Natural killer cell (primary cell): Measurements from ENCODE around the gene ZFP30. TPM values are rescaled to one million over a fixed set of nuclear protein-coding genes. Genes with fewer than 3 reads are reported as not detected.
A peak's percentile ranks its signal among the peaks of the same experiment; 100 is the strongest.

Source experiments
- ATAC-seq, 3 donors: fragments of 150-1000 bp in 2 of 3; fragments of 200-7000 bp in 1 of 3; cut with Tn5 transposase; 1 replicate in 1 of 3; 2 replicates in 2 of 3; pipeline ENCODE4 v1.10.0; 2021; ENCODE audit warnings: mild to moderate bottlenecking in 2 of 3, moderate library complexity in 2 of 3
- DNase-seq, 2 donors: peaks; one replicate each; pipeline versions ENCODE4 v3.0.0 to v3.0.0-alpha.2; 2013 to 2021; ENCODE audit warnings: mixed read lengths in 1 of 2
- H3K27ac ChIP-seq: one replicate; pipeline ENCODE4 v1.5.1; 2013; ENCODE audit warnings: mild to moderate bottlenecking, low read length
- H3K27me3 ChIP-seq: one replicate; pipeline ENCODE4 v1.6.1; 2013; ENCODE audit warnings: low read length; ENCODE audit not compliant: control insufficient read depth, insufficient read depth
- H3K36me3 ChIP-seq: one replicate; pipeline ENCODE4 v1.6.1; 2013; ENCODE audit warnings: low read length; ENCODE audit not compliant: control insufficient read depth, insufficient read depth
- H3K4me1 ChIP-seq: one replicate; pipeline ENCODE4 v1.6.1; 2013; ENCODE audit warnings: low read length; ENCODE audit not compliant: control insufficient read depth, insufficient read depth
- H3K4me3 ChIP-seq: one replicate; pipeline ENCODE4 v1.5.1; 2013; ENCODE audit warnings: low read length
- H3K9me3 ChIP-seq: one replicate; pipeline ENCODE4 v1.6.1; 2013; ENCODE audit warnings: low read length; ENCODE audit not compliant: control insufficient read depth, insufficient read depth
- H3K27ac Mint-ChIP-seq, 2 donors: one replicate each; pipeline ENCODE4 v1.8.0; 2022; ENCODE audit warnings: mild to moderate bottlenecking in 2 of 2, mixed read lengths in 2 of 2, moderate library complexity in 1 of 2
- H3K27me3 Mint-ChIP-seq, 2 donors: one replicate each; pipeline ENCODE4 v1.8.0; 2022; ENCODE audit warnings: low read depth in 2 of 2, mixed read lengths in 2 of 2
- H3K36me3 Mint-ChIP-seq: one replicate; pipeline ENCODE4 v1.8.0; 2022; ENCODE audit warnings: mixed read lengths
- H3K4me1 Mint-ChIP-seq, 2 donors: one replicate each; pipeline ENCODE4 v1.8.0; 2022; ENCODE audit warnings: mixed read lengths in 2 of 2
- H3K4me3 Mint-ChIP-seq: one replicate; pipeline ENCODE4 v1.8.0; 2022; ENCODE audit warnings: mild to moderate bottlenecking, moderate library complexity, mixed read lengths
- H3K9me3 Mint-ChIP-seq, 2 donors: one replicate each; pipeline ENCODE4 v1.8.0; 2022; ENCODE audit warnings: mixed read lengths in 2 of 2
- CTCF ChIP-seq: fragments of 200-600 bp; IDR thresholded peaks from one replicate; pipeline ENCODE4 v1.8.0; 2022; ENCODE audit warnings: antibody characterized with exemption
- WGBS: methylation state at CpG from one replicate; pipeline ENCODE4 v1.1.7; 2013; ENCODE audit warnings: missing lambda C conversion rate; ENCODE audit not compliant: insufficient coverage; 5-methylcytosine and 5-hydroxymethylcytosine counted together
- intact Hi-C: fragments of 100-400 bp; cut with micrococcal nuclease; formaldehyde crosslinking; loops from one replicate; pipeline ENCODE4 v1.14.2; 2022
- total RNA-seq, 4 donors: library from RNA; stranded (reverse); fragments of 120-200 nt in 1 of 4; gene quantifications; one replicate each; pipeline versions ENCODE4 v1.2.3 to v1.2.4, GENCODE V29; 2013 to 2022

Gene ZFP30
- total RNA-seq, 3 donors from 2014 or later (not counting 1 experiment from before 2014, with no cell fraction given) = 7.8 to 10.3 (median 8.9) TPM

- Mint-ChIP-seq H3K36me3 (peaks cover 30% of the 10 kb centered on the region), H3K9me3 (peaks cover 3 to 13% of the 10 kb centered on the region in 2 donors)
Measured at GRCh38 chr19:37583340-37583739, 71.9 kb downstream of the ZFP30 start.

GRCh38 chr19:37572203-37572602 is 83.1 kb downstream of the ZFP30 start:
- Histone ChIP-seq H3K27me3 (no peaks in the 10 kb centered on the region), H3K9me3 (peaks cover 37% of the 10 kb centered on the region), H3K4me3 (no peak overlapping the region), H3K36me3 (peaks cover 12% of the 10 kb centered on the region), H3K4me1 (no peaks in the 10 kb centered on the region), H3K27ac (no peak overlapping the region)
- ATAC-seq (no peak), DNase-seq (no peak)
- H3K4me3 Mint-ChIP-seq = no peak overlapping the region
- H3K4me1 Mint-ChIP-seq = no peaks in the 10 kb centered on the region
- H3K27ac Mint-ChIP-seq = no peak overlapping the region
- TF ChIP-seq CTCF = no peak
- intact Hi-C loops = no loop called here
- H3K27me3 Mint-ChIP-seq = no peaks in the 10 kb centered on the region
- H3K9me3 Mint-ChIP-seq = peaks cover 20 to 32% of the 10 kb centered on the region in 2 donors
- H3K36me3 Mint-ChIP-seq = peaks cover 55% of the 10 kb centered on the region

More at GRCh38 chr19:37583340-37583739, 71.9 kb downstream of the ZFP30 start:
- ATAC-seq (no peak), DNase-seq (no peak)
- peaks cover 47% of the 10 kb centered on the region for H3K9me3 ChIP-seq
- H3K27me3 ChIP-seq = no peaks in the 10 kb centered on the region
- H3K4me1 Mint-ChIP-seq = peaks cover 0 to 6% of the 10 kb centered on the region in 2 donors
- no peaks in the 10 kb centered on the region for H3K27me3 Mint-ChIP-seq
- H3K36me3 ChIP-seq = peaks cover 71% of the 10 kb centered on the region
- H3K4me3 Mint-ChIP-seq = no peak overlapping the region
- no peak overlapping the region for H3K4me3 ChIP-seq
- WGBS = 86% methylated on average over 2 of the region's 2 CpGs
- intact Hi-C loops = no loop called here
- TF ChIP-seq CTCF = no peak
- no peaks in the 10 kb centered on the region for H3K4me1 ChIP-seq
- no peak overlapping the region for H3K27ac ChIP-seq
- no peak overlapping the region for H3K27ac Mint-ChIP-seq

- H3K9me3 Mint-ChIP-seq = peaks cover 25 to 41% of the 10 kb centered on the region in 2 donors
- Histone ChIP-seq H3K4me3 (no peak overlapping the region), H3K36me3 (peaks cover 19% of the 10 kb centered on the region), H3K27me3 (no peaks in the 10 kb centered on the region), H3K27ac (no peak overlapping the region), H3K4me1 (no peaks in the 10 kb centered on the region), H3K9me3 (peaks cover 56% of the 10 kb centered on the region)
- no peak for TF ChIP-seq CTCF
- DNase-seq (no peak), ATAC-seq (no peak)
- peaks cover 86% of the 10 kb centered on the region for H3K36me3 Mint-ChIP-seq
- intact Hi-C loops = loop anchor here (10.0 kb wide), 1 partner anchor 121 kb away; no protein-coding TSS in a partner anchor
- H3K4me1 Mint-ChIP-seq = no peaks in the 10 kb centered on the region
- no peak overlapping the region for H3K27ac Mint-ChIP-seq
- H3K4me3 Mint-ChIP-seq = no peak overlapping the region
- H3K27me3 Mint-ChIP-seq = no peaks in the 10 kb centered on the region
Measured at GRCh38 chr19:37565370-37565669, 89.9 kb downstream of the ZFP30 start.

- DNase-seq (peak in 1 of 2 donors; percentile 2), ATAC-seq (no peak)
- no peak overlapping the region for H3K4me3 ChIP-seq
- no peaks in the 10 kb centered on the region for H3K27me3 ChIP-seq
- H3K4me1 ChIP-seq = no peaks in the 10 kb centered on the region
- no peaks in the 10 kb centered on the region for H3K4me1 Mint-ChIP-seq
- no peaks in the 10 kb centered on the region for H3K27me3 Mint-ChIP-seq
- peaks cover 81% of the 10 kb centered on the region for H3K36me3 Mint-ChIP-seq
- peaks cover 23 to 37% of the 10 kb centered on the region in 2 donors for H3K9me3 Mint-ChIP-seq
- H3K27ac ChIP-seq = no peak overlapping the region
- no peak for TF ChIP-seq CTCF
- intact Hi-C loops = loop anchor here (10.0 kb wide), 1 partner anchor 120 kb away; no protein-coding TSS in a partner anchor
- H3K36me3 ChIP-seq = peaks cover 19% of the 10 kb centered on the region
- no peak overlapping the region for H3K27ac Mint-ChIP-seq
- H3K9me3 ChIP-seq = peaks cover 57% of the 10 kb centered on the region
- WGBS = 93% methylated on average over 6 of the region's 7 CpGs
- H3K4me3 Mint-ChIP-seq = no peak overlapping the region
Measured at GRCh38 chr19:37564624-37565369, 90.5 kb downstream of the ZFP30 start.
